HL-60 (cell line): ENCODE data around the gene LRRC46.
A peak's percentile ranks its signal among the peaks of the same experiment; 100 is the strongest.

Experiments
- DNase-seq, 2 experiments: peaks; one replicate each; pipeline ENCODE4 v3.0.0-alpha.2; 2010 to 2020; ENCODE audit warnings: low read depth in 1 of 2, low spot score in 1 of 2
- H3K27ac ChIP-seq: fragments of 250-450 bp; sonication (Bioruptor Pico); replicated peaks from 2 replicates; pipeline ENCODE4 v1.5.1; 2020; ENCODE audit warnings: mild to moderate bottlenecking, moderate library complexity
- H3K27me3 ChIP-seq: fragments of 250-450 bp; sonication (Bioruptor Pico); 2 replicates; pipeline ENCODE4 v1.5.1; 2021; ENCODE audit warnings: mild to moderate bottlenecking, moderate library complexity; ENCODE audit not compliant: insufficient read depth, poor library complexity, severe bottlenecking
- H3K4me3 ChIP-seq: replicated peaks from 2 replicates; pipeline ENCODE4 v1.5.1; 2011; ENCODE audit warnings: mild to moderate bottlenecking, control low read depth, low read length; ENCODE audit not compliant: insufficient read depth
- CTCF ChIP-seq: IDR thresholded peaks from one replicate; pipeline ENCODE4 v1.5.1; 2011; ENCODE audit warnings: low read length, control low read depth, inconsistent platforms; ENCODE audit not compliant: insufficient read depth
- GABPA ChIP-seq: IDR thresholded peaks from 2 replicates; pipeline ENCODE4 v1.6.1; 2012; ENCODE audit warnings: low read depth
- POLR2AphosphoS5 ChIP-seq: IDR thresholded peaks from 2 replicates; pipeline ENCODE4 v1.6.1; 2012; ENCODE audit warnings: low read depth
- REST ChIP-seq: IDR thresholded peaks from 2 replicates; pipeline ENCODE4 v1.6.1; 2012; ENCODE audit warnings: low read depth; ENCODE audit not compliant: insufficient replicate concordance
- SPI1 ChIP-seq: IDR thresholded peaks from 2 replicates; pipeline ENCODE4 v1.6.1; 2012; ENCODE audit warnings: low read depth, mild to moderate bottlenecking, borderline replicate concordance

LRRC46 gene

GRCh38 chr17:47818002-47818695, 13.3 kb upstream of the LRRC46 start:
- DNase-seq: no peak
- TF ChIP-seq GABPA (no peak), POLR2AphosphoS5 (no peak), SPI1 (no peak), REST (no peak), CTCF (no peak)
- H3K4me3 ChIP-seq: no peak overlapping the region
- H3K27ac ChIP-seq: no peak overlapping the region
- no peaks in the 10 kb centered on the region for H3K27me3 ChIP-seq

GRCh38 chr17:47819475-47819874, 12.0 kb upstream of the LRRC46 start:
- Histone ChIP-seq H3K27me3 (no peaks in the 10 kb centered on the region), H3K27ac (no peak overlapping the region), H3K4me3 (no peak overlapping the region)
- no peak for TF ChIP-seq GABPA
- DNase-seq: no peak

GRCh38 chr17:47820033-47820789, 11.3 kb upstream of the LRRC46 start:
- no peak overlapping the region for H3K27ac ChIP-seq
- TF ChIP-seq CTCF (no peak), GABPA (no peak), POLR2AphosphoS5 (no peak), SPI1 (no peak), REST (no peak)
- no peak for DNase-seq
- H3K4me3 ChIP-seq: no peak overlapping the region
- H3K27me3 ChIP-seq: no peaks in the 10 kb centered on the region

GRCh38 chr17:47821031-47821423, 10.4 kb upstream of the LRRC46 start:
- TF ChIP-seq POLR2AphosphoS5: no peak
- Histone ChIP-seq H3K4me3 (peak overlapping the region; percentile 91), H3K27me3 (no peaks in the 10 kb centered on the region), H3K27ac (peak overlapping the region; percentile 47)
- DNase-seq: no peak
